Ascending aorta (tissue), 2 donors: ENCODE measurements around the gene NCOA7. TPM values are rescaled to one million over a fixed set of nuclear protein-coding genes. Genes with fewer than 3 reads are reported as not detected.
"Not testable (repeated sequence)": the region's sequence is repeated elsewhere in the genome, so short reads cannot be mapped to it uniquely, and the experiment has no call there.

ENCODE experiments used
- DNase-seq, 2 donors: peaks; one replicate each; pipeline ENCODE4 v3.0.0-alpha.2; 2019; ENCODE audit warnings: low spot score in 2 of 2
- H3K27ac ChIP-seq, 2 donors: fragments of 200-600 bp; sonication (generic); one replicate each; pipeline ENCODE4 v1.5.1; 2016 to 2017; ENCODE audit warnings: mild to moderate bottlenecking in 1 of 2
- H3K27me3 ChIP-seq: fragments of 200-600 bp; sonication (generic); one replicate; pipeline ENCODE4 v1.5.1; 2017
- H3K36me3 ChIP-seq, 2 donors: fragments of 200-600 bp; sonication (generic); one replicate each; pipeline ENCODE4 v1.5.1; 2016
- H3K4me1 ChIP-seq, 2 donors: fragments of 200-600 bp; sonication (generic); one replicate each; pipeline ENCODE4 v1.5.1; 2016 to 2017; ENCODE audit warnings: mild to moderate bottlenecking in 1 of 2
- H3K4me3 ChIP-seq, 2 donors: fragments of 200-600 bp; sonication (generic); one replicate each; pipeline ENCODE4 v1.5.1; 2016 to 2017; ENCODE audit warnings: mild to moderate bottlenecking in 1 of 2
- H3K9me3 ChIP-seq, 2 donors: fragments of 200-600 bp; sonication (generic); one replicate each; pipeline ENCODE4 v1.5.1; 2016
- CTCF ChIP-seq, 3 experiments: fragments of 200-600 bp in 2 of 3; fragments of 450-650 bp in 1 of 3; sonication (generic) in 2 of 3; IDR thresholded peaks; one replicate each; pipeline ENCODE4 v1.5.1; 2016 to 2019; ENCODE audit warnings: antibody characterized with exemption in 3 of 3, mild to moderate bottlenecking in 1 of 3, moderate library complexity in 1 of 3
- intact Hi-C: fragments of 100-400 bp; cut with DNase I; formaldehyde crosslinking; loops from one replicate; pipeline ENCODE4 v1.15.1; 2023
- total RNA-seq: library from RNA; depleted of rRNA; stranded (reverse); fragments of >200 nt; gene quantifications from one replicate; pipeline ENCODE4 v1.1.0, GENCODE V29; 2016

NCOA7 gene
- total RNA-seq, 1 donor from 2014 or later, result 37.4 TPM

DNA sequence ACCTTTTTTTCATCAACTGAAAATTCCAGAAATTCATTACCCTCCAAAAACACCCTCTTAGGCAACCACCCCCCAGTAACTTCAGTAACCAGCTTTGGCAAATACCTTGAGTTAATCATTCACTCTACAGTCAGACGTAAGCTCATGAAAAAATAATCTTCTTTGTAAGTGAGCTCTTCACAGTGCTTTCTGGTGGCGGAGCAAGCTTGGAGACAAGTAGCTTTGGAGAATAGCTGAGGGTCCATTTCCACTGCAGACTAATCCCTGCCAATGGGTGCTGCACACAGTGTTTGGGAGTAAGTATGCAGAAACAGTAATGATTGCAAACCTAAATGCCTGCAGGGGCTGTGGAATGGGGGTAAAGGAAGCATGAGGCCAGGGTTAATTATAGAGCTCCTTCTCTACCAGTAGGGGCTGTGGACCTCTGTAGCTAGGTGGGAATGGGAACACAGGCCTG is 109.0 kb downstream of the NCOA7 start:
- peaks cover 7 to 20% of the 10 kb centered on the region in 2 donors for H3K36me3 ChIP-seq

GRCh38 chr6:125904871-125905270 is 114.1 kb downstream of the NCOA7 start:
- Histone ChIP-seq H3K9me3 (no peaks in the 10 kb centered on the region), H3K27ac (no peak overlapping the region), H3K4me1 (no peaks in the 10 kb centered on the region), H3K27me3 (no peaks in the 10 kb centered on the region), H3K4me3 (no peak overlapping the region), H3K36me3 (peaks cover 5 to 26% of the 10 kb centered on the region in 2 donors)
- intact Hi-C loops, result no loop called here
- no peak for DNase-seq
- TF ChIP-seq CTCF (IDR thresholded peaks at IDR 0.05), result no peak

More for the DNA sequence above, 109.0 kb downstream of the NCOA7 start:
- Histone ChIP-seq H3K4me3 (no peak overlapping the region), H3K9me3 (no peaks in the 10 kb centered on the region), H3K27me3 (no peaks in the 10 kb centered on the region), H3K4me1 (no peaks in the 10 kb centered on the region), H3K27ac (no peak overlapping the region)
- no peak for DNase-seq
- intact Hi-C loops, result no loop called here
- TF ChIP-seq CTCF (IDR thresholded peaks at IDR 0.05), result no peak

DNA sequence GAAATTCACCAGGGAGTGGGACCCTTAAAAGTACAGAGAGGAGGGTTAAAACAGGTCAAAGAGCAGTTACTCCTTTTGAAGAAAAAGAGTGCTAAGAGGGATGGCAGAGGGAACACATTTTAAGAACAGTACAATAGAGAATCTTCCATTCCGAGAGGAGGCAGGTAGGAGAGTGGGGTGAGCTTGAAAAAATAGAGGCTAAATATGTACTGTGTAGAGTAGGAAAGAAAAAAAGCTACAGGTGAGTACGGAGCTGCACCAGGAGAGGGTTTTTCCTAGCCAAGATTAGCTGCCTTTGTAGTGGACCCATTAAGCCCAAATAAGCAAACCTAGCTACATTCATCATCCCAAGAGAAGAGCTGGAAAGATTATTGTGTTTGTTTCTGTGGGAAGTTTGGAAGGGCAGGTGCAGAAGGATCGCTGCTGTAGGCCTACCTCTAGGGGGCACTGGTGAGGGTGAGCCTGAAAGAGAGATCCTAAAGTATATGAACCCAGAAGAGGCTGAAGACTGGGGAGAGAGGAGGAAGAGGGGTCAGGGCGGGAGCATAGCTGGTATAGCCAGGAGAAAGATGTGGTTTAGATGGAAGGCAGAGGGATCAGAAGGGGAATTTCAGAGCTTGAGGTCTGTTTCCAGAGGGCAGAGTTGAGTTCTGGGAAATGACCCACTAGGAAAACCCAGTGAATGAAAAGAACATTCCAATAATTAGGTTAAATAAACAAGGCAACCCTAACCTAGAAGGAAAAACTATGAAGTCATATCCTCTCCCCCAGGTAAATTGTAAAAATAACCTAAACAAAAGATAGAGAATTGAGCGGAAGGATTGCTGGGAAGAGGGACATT is 115.6 kb downstream of the NCOA7 start:
- Histone ChIP-seq H3K27ac (no peak overlapping the region), H3K27me3 (no peaks in the 10 kb centered on the region), H3K4me3 (no peak overlapping the region), H3K4me1 (no peaks in the 10 kb centered on the region), H3K9me3 (no peaks in the 10 kb centered on the region), H3K36me3 (peaks cover 4 to 18% of the 10 kb centered on the region in 2 donors)
- peak; percentile 22 to 65 (median 63) for TF ChIP-seq CTCF (IDR thresholded peaks at IDR 0.05)
- intact Hi-C loops, result no loop called here
- peak in 1 of 2 donors; percentile 67 for DNase-seq

- Histone ChIP-seq H3K36me3 (peaks cover 4 to 16% of the 10 kb centered on the region in 2 donors), H3K4me1 (no peaks in the 10 kb centered on the region), H3K9me3 (no peaks in the 10 kb centered on the region), H3K4me3 (no peak overlapping the region), H3K27ac (no peak overlapping the region), H3K27me3 (no peaks in the 10 kb centered on the region)
- no peak for TF ChIP-seq CTCF (IDR thresholded peaks at IDR 0.05)
- no peak for DNase-seq
- intact Hi-C loops, result no loop called here
Observed at GRCh38 chr6:125910527-125910926, 119.8 kb downstream of the NCOA7 start.

- H3K27ac ChIP-seq, DNase-seq, H3K27me3 ChIP-seq, intact Hi-C loops, H3K9me3 ChIP-seq, H3K4me3 ChIP-seq, H3K4me1 ChIP-seq: not testable (repeated sequence)
- peaks cover 4 to 18% of the 10 kb centered on the region in 2 donors for H3K36me3 ChIP-seq
Observed at GRCh38 chr6:125911051-125911451, 120.3 kb downstream of the NCOA7 start.

DNA sequence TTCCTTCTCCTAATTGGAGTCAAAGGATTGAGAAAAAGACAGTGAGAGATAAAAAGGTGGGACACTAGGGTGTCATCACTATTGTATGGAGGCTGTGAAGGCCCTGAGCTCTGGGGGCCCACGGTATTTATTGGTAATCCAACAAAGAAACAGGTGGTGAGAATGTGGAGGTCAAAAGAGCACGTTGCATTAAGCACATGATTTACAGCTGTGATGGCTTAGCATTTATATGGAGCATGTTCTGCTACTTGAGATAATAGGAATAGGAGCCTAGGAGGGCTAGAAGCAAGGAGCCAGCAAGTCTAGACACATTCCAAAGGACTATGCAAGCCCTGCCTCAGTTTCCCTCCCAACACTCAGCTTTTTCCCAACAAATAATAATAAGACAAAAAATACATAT is 121.7 kb downstream of the NCOA7 start:
- peaks cover 2 to 23% of the 10 kb centered on the region in 2 donors for H3K36me3 ChIP-seq
- H3K4me1 ChIP-seq, intact Hi-C loops, H3K9me3 ChIP-seq, H3K27me3 ChIP-seq, DNase-seq, H3K27ac ChIP-seq, H3K4me3 ChIP-seq: not testable (repeated sequence)
